GM23338 (cell line): Measurements from ENCODE around the gene BACE2. TPM values are rescaled to one million over a fixed set of nuclear protein-coding genes. Genes with fewer than 3 reads are reported as not detected.

ENCODE experiments used
- ATAC-seq: fragments of 200-7000 bp; cut with Tn5 transposase; 3 replicates; pipeline ENCODE4 v1.9.1; 2020
- DNase-seq: peaks from one replicate; pipeline ENCODE4 v3.0.0-alpha.2; 2015; ENCODE audit warnings: low spot score
- H2AFZ ChIP-seq: fragments of 200-600 bp; sonication (generic); 2 replicates; pipeline ENCODE4 v1.8.0; 2016; ENCODE audit warnings: antibody characterized with exemption, mild to moderate bottlenecking, moderate library complexity
- H3F3A ChIP-seq: fragments of 200-600 bp; sonication (generic); replicated peaks from 2 replicates; pipeline ENCODE4 v1.8.0; 2017; ENCODE audit warnings: antibody characterized with exemption, mixed run types, low read depth
- H3K27ac ChIP-seq: fragments of 200-600 bp; sonication (generic); 2 replicates; pipeline ENCODE4 v1.6.1; 2016; ENCODE audit warnings: low read depth
- H3K27me3 ChIP-seq: fragments of 200-600 bp; sonication (generic); 2 replicates; pipeline ENCODE4 v1.8.0; 2016; ENCODE audit warnings: mild to moderate bottlenecking, mixed run types, moderate library complexity; ENCODE audit not compliant: insufficient read depth
- H3K36me3 ChIP-seq: fragments of 200-600 bp; sonication (generic); 2 replicates; pipeline ENCODE4 v1.8.0; 2016; ENCODE audit warnings: mild to moderate bottlenecking; ENCODE audit not compliant: insufficient read depth
- H3K4me1 ChIP-seq: fragments of 200-600 bp; sonication (generic); 2 replicates; pipeline ENCODE4 v1.8.0; 2016; ENCODE audit warnings: mild to moderate bottlenecking, moderate library complexity; ENCODE audit not compliant: insufficient read depth
- H3K4me2 ChIP-seq: fragments of 200-600 bp; sonication (generic); 2 replicates; pipeline ENCODE4 v1.7.1; 2017; ENCODE audit warnings: mixed run types
- H3K4me3 ChIP-seq: fragments of 200-600 bp; sonication (generic); 2 replicates; pipeline ENCODE4 v1.6.1; 2016; ENCODE audit warnings: mixed run types
- H3K79me2 ChIP-seq: fragments of 200-600 bp; sonication (generic); replicated peaks from 2 replicates; pipeline ENCODE4 v1.8.0; 2017; ENCODE audit warnings: mild to moderate bottlenecking; ENCODE audit not compliant: insufficient read depth
- H3K9me2 ChIP-seq: fragments of 200-600 bp; sonication (generic); 2 replicates; pipeline ENCODE4 v1.8.0; 2017; ENCODE audit not compliant: insufficient read depth
- H4K20me1 ChIP-seq: fragments of 200-600 bp; sonication (generic); replicated peaks from 2 replicates; pipeline ENCODE4 v1.8.0; 2017; ENCODE audit warnings: mild to moderate bottlenecking; ENCODE audit not compliant: insufficient read depth
- H3K27ac Mint-ChIP-seq: 2 replicates; pipeline ENCODE4 v1.8.0; 2020; ENCODE audit warnings: inconsistent platforms, mild to moderate bottlenecking, moderate library complexity, mixed read lengths
- H3K27me3 Mint-ChIP-seq: 3 replicates; pipeline ENCODE4 v1.8.0; 2022; ENCODE audit warnings: low read depth, mild to moderate bottlenecking, moderate library complexity, mixed read lengths, inconsistent platforms; ENCODE audit not compliant: insufficient read depth, poor library complexity
- H3K36me3 Mint-ChIP-seq: 3 replicates; pipeline ENCODE4 v1.8.0; 2021; ENCODE audit warnings: low read depth, mild to moderate bottlenecking, inconsistent platforms, moderate library complexity, mixed read lengths
- H3K4me1 Mint-ChIP-seq: 3 replicates; pipeline ENCODE4 v1.8.0; 2020; ENCODE audit warnings: mild to moderate bottlenecking, inconsistent platforms, mixed read lengths
- H3K4me3 Mint-ChIP-seq: 3 replicates; pipeline ENCODE4 v1.8.0; 2021; ENCODE audit warnings: moderate library complexity, mild to moderate bottlenecking, inconsistent platforms, mixed read lengths
- H3K9me3 Mint-ChIP-seq: 3 replicates; pipeline ENCODE4 v1.8.0; 2020; ENCODE audit warnings: moderate library complexity, mild to moderate bottlenecking, inconsistent platforms, mixed read lengths
- CREB1 ChIP-seq: fragments of 250-450 bp; sonication (Bioruptor Pico); IDR thresholded peaks from 2 replicates; pipeline ENCODE4 v1.5.0; 2020; ENCODE audit warnings: low read depth, mild to moderate bottlenecking, moderate library complexity
- CTCF ChIP-seq, 2 experiments: fragments of 200-600 bp in 1 of 2; sonication (generic) in 1 of 2; conservative IDR thresholded peaks; 2 replicates each; pipeline versions ENCODE4 v1.5.1 to v1.6.1; 2016 to 2017; ENCODE audit warnings: antibody characterized with exemption in 2 of 2, low read depth in 2 of 2, mild to moderate bottlenecking in 2 of 2, moderate library complexity in 1 of 2
- ETS1 ChIP-seq: IDR thresholded peaks from 2 replicates; pipeline ENCODE4 v1.6.1; 2016; ENCODE audit warnings: antibody characterized with exemption
- EZH2 ChIP-seq: fragments of 200-600 bp; sonication (generic); IDR thresholded peaks from one replicate; pipeline ENCODE4 v1.8.0; 2017; ENCODE audit warnings: antibody characterized with exemption, mild to moderate bottlenecking, low read depth; ENCODE audit not compliant: unreplicated experiment
- EZH2phosphoT487 ChIP-seq: fragments of 200-600 bp; sonication (generic); IDR thresholded peaks from one replicate; pipeline ENCODE4 v1.8.1; 2018; ENCODE audit warnings: antibody characterized with exemption; ENCODE audit not compliant: unreplicated experiment
- JUNB ChIP-seq: IDR thresholded peaks from one replicate; pipeline ENCODE4 v1.6.1; 2016; ENCODE audit warnings: antibody characterized with exemption; ENCODE audit not compliant: unreplicated experiment
- NANOG ChIP-seq: IDR thresholded peaks from 2 replicates; pipeline ENCODE4 v1.6.1; 2016; ENCODE audit warnings: antibody characterized with exemption, borderline replicate concordance
- POLR2AphosphoS5 ChIP-seq: IDR thresholded peaks from 2 replicates; pipeline ENCODE4 v1.6.1; 2016; ENCODE audit warnings: antibody characterized with exemption, low read depth
- REST ChIP-seq: IDR thresholded peaks from one replicate; pipeline ENCODE4 v1.6.1; 2018; ENCODE audit warnings: antibody characterized with exemption; ENCODE audit not compliant: unreplicated experiment
- STAT1 ChIP-seq: IDR thresholded peaks from one replicate; pipeline ENCODE4 v1.6.1; 2016; ENCODE audit warnings: antibody characterized with exemption; ENCODE audit not compliant: unreplicated experiment
- ZNF114 ChIP-seq: fragments of 250-450 bp; sonication (Bioruptor Pico); IDR thresholded peaks from 2 replicates; pipeline ENCODE4 v1.5.0; 2020; ENCODE audit warnings: mild to moderate bottlenecking, moderate library complexity
- ZNF331 ChIP-seq: fragments of 250-450 bp; sonication (Bioruptor Pico); IDR thresholded peaks from 2 replicates; pipeline ENCODE4 v1.5.0; 2020; ENCODE audit warnings: low read depth, mild to moderate bottlenecking, moderate library complexity
- ZNF462 ChIP-seq: fragments of 250-450 bp; sonication (Bioruptor Pico); IDR thresholded peaks from 2 replicates; pipeline ENCODE4 v1.5.0; 2020; ENCODE audit warnings: mild to moderate bottlenecking, moderate library complexity
- polyA plus RNA-seq: library from polyadenylated mRNA; unstranded; fragments of >200 nt; fragmentation: Nextera tagmentation; extraction: Ambion mirVana; gene quantifications from 2 replicates; pipeline ENCODE4 v1.2.1, GENCODE V29; 2016
- total RNA-seq: library from RNA; depleted of rRNA; stranded (reverse); fragments of >200 nt; shearing (Covaris generic); gene quantifications from 2 replicates; pipeline ENCODE4 v1.2.3, GENCODE V29; 2014

Gene BACE2
- total and polyA plus RNA-seq, 2 experiments from 2014 or later, result 3.5 to 6.8 TPM

- DNase-seq (no peak), ATAC-seq (no peak)
- Histone ChIP-seq H3K4me3 (no peak overlapping the region), H3K27ac (no peak overlapping the region), H3K79me2 (no peaks in the 10 kb centered on the region), H3K27me3 (no peaks in the 10 kb centered on the region), H3K9me2 (no peaks in the 10 kb centered on the region), H3F3A (no peaks in the 10 kb centered on the region), H3K4me1 (no peaks in the 10 kb centered on the region), H3K4me2 (no peak overlapping the region), H2AFZ (no peak overlapping the region), H3K36me3 (no peaks in the 10 kb centered on the region), H4K20me1 (no peaks in the 10 kb centered on the region)
- Mint-ChIP-seq H3K9me3 (peaks cover 57% of the 10 kb centered on the region), H3K4me3 (no peak overlapping the region), H3K36me3 (peaks cover 8% of the 10 kb centered on the region), H3K27me3 (peaks cover 8% of the 10 kb centered on the region), H3K27ac (no peak overlapping the region), H3K4me1 (no peaks in the 10 kb centered on the region)
- no peak for TF ChIP-seq CREB1
- TF ChIP-seq EZH2, result no peak
- TF ChIP-seq STAT1, result no peak
- no peak for TF ChIP-seq POLR2AphosphoS5
- TF ChIP-seq CTCF (conservative IDR thresholded peaks at IDR 0.05; ENCODE audit: low read depth in 2 of 2), result no peak
- TF ChIP-seq REST, result no peak
- no peak for TF ChIP-seq JUNB
- TF ChIP-seq EZH2phosphoT487, result no peak
- TF ChIP-seq ETS1, result no peak
- TF ChIP-seq ZNF331 (CRISPR knock-in tag), result no peak
- no peak for TF ChIP-seq ZNF114 (CRISPR knock-in tag)
- TF ChIP-seq ZNF462 (CRISPR knock-in tag), result no peak
- TF ChIP-seq NANOG, result no peak
These were observed 31.7 kb upstream of the BACE2 start for GRCh38 chr21:41136286-41136685.
